ENCODE data around the gene ENTPD1.
"Not testable (repeated sequence)": the region's sequence is repeated elsewhere in the genome, so short reads cannot be mapped to it uniquely, and the experiment has no call there.

ENTPD1 gene

DNA sequence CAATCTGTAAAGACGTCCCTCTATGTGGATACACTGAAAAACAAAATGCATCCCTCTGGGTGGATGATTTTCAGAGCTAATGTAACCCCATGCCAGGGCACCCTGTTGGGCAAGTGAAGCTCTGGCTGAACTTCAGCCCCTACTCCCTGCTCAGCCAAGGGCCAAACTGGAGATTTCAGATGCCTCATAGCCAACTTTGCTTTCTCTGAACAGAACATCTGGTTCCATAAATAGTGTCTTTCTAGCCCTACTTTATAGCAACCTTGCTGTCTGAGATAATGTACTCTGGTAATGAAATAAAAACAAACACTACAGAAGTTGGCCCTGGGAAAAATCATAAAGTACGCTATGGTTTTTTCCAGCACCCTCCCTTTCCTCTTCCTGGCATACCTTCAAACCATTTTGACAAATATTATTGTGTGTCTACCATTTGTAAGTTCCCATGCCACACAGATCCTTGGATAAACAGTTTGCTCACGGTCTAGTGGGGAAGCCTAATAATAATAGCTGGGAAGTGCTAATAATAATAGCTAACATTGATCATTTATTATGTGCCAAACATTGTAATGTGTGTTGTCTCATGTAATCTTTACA, 3.4 kb downstream of the ENTPD1 start:
- DNase-seq: no peak

- DNase-seq: no peak
These were observed 6.1 kb downstream of the ENTPD1 start for GRCh38 chr10:95761939-95762492.

GRCh38 chr10:95767884-95768556, 12.1 kb downstream of the ENTPD1 start:
- DNase-seq: no peak

DNA sequence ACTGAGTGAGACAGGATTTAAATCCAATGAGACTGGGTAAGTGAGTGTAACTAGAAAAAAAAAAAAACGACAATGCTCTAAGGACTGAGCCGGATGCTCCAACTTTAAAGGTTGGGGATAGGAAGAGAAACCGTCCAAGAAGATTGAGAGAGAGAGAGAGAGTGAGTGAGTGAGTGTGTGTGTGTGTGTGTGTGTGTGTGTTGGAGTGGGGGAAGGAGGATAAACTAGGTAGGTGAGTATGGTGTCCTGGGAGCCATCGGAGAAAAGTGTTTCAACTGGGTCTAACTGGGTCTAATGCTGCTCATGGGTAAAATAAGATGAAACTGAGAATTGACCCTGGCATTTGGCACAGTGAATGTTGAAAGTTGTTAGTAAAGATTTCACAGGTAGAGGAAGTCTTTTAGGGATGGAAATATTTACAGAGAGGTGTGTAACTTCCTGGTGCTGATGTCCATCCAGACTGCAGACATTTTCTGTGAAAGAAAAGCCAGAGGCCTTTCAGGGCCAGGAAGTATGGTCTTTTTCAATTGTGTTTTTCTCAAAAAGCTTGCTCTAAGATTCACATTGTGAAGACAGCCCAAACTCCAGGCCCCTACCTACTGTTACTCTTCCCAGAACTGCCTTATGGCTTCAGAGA, 14.2 kb downstream of the ENTPD1 start:
- no peak for DNase-seq

DNA sequence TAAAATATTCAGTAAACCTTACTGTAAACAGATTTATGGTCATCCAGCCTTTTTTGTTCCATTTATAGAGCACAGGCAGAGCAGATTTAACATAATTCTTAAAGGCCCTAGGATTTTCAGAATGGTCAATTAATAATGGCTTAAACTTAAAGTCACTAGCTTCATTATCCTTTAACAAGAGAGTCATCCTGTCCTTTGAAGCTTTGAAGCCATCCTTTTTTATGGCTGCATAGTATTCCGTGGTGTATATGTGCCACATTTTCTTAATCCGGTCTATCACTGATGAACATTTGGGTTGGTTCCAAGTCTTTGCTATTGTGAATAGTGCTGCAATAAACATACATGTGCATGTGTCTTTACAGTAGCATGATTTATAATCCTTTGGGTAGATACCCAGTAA, 17.5 kb downstream of the ENTPD1 start:
- DNase-seq: not testable (repeated sequence)

DNA sequence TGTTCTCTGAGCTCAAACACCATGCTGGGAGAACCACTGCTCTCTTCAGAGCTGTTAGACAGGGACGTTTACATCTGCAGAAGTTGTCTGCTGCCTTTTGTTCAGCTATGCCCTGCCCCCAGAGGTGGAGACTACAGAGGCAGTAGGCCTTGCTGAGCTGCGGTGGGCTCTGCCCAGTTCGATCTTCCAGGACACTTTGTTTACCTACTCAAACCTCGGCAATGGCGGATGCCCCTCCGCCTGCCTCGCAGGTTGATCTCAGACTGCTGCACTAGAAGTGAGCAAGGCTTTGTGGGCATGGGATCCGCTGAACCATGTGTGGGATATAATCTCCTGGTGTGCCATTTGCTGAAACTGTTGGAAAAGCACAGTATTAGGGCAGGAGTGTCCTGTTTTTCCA, 21.7 kb downstream of the ENTPD1 start:
- DNase-seq: not testable (repeated sequence)

- no peak for DNase-seq
These were observed 26.4 kb downstream of the ENTPD1 start for GRCh38 chr10:95782318-95782717.

DNA sequence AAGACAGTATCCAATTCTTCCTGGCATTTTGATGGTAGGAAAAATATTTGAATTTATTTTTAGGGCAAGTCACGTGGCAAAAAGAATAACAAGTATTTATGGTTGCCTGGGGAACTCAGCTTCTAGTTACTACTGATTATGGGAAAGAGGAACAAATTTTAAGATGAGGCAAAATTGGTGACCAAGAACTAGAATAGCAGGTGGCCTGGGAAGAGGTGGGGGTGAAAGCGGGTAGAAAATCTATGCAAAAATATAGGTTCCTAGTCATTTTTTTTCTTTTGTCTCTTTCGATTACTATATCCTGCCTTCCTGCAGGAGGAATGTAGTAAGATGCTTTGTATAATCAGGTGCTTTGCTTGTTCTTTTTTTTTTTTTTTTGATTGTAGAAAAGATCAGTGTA, 27.8 kb downstream of the ENTPD1 start:
- DNase-seq: no peak

- DNase-seq: no peak
These were observed 28.4 kb downstream of the ENTPD1 start for GRCh38 chr10:95784279-95784913.

GRCh38 chr10:95785317-95785716, 29.4 kb downstream of the ENTPD1 start:
- no peak for DNase-seq

- DNase-seq: no peak
These were observed 30.1 kb downstream of the ENTPD1 start for GRCh38 chr10:95785942-95786669.

DNA sequence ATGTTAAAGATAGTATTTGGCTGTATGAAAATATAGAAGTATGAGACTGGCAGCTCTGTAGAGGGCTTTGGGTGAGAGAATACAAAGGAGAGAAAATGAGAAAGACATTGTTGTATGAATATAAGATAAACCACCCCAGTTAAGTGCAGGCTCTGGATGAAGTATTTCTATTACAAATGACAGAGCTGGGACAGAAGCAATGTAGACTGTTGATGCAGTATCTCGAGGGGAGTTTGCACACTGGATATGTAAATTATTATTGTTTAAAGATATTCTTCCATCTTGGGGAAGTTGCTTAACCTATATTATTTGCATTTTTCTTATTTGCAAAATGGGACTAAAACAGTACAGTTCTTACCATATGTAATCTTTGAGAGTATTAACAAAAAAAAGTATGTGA, 31.5 kb downstream of the ENTPD1 start:
- DNase-seq: no peak

GRCh38 chr10:95788830-95789229, 32.9 kb downstream of the ENTPD1 start:
- DNase-seq: no peak

- DNase-seq: no peak
These were observed 33.9 kb downstream of the ENTPD1 start for GRCh38 chr10:95789902-95790301.

GRCh38 chr10:95790982-95791381, 35.0 kb downstream of the ENTPD1 start:
- no peak for DNase-seq

DNA sequence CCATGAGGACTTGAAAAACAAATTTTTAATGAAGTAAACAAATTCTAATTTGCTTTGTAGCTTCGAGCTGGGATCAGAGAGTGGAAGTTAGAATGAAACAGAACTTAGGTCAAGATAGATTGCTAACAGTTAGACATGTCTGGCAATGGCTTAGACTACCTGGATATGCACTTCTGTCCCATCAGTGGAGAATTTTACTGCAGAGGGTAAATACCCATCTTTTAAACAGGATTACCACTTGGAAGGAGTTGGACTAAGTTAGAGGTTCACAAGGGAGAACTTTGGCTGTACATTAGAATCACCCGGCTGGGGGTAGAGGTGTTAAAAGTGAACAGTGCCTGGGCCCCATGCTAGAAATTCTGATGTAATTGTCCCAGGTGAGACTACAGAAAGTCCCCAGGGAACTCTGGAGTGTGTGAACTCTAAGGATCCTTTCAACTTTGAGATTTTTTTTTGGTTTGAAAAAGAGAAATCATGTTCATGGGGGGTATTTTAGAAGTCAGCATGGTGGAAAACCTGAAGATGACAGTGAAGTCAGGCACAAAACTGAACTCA, 35.5 kb downstream of the ENTPD1 start:
- DNase-seq: no peak

- DNase-seq: no peak
These were observed 36.3 kb downstream of the ENTPD1 start for GRCh38 chr10:95792211-95792780.

DNA sequence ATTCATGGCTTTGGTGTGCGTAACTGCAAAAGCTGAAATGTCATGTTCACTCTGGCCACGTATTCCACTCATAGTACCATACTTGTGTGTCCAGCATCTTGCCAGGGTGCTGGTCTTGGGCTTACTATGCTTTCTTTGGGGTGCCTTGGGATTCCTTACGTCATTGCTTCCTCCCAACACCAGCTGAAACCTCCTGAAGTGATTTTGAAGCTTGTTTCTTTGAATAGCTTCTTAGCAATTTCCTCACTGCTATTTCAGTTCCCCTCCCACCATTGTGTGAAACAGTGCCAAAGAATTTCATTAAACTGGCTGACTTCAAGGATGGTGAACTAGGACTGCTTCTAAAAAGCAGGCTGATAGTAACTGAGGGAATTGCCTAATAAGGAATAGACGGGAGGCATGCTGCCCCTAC, 36.9 kb downstream of the ENTPD1 start:
- no peak for DNase-seq

- DNase-seq: no peak
These were observed 37.6 kb downstream of the ENTPD1 start for GRCh38 chr10:95793401-95794045.

DNA sequence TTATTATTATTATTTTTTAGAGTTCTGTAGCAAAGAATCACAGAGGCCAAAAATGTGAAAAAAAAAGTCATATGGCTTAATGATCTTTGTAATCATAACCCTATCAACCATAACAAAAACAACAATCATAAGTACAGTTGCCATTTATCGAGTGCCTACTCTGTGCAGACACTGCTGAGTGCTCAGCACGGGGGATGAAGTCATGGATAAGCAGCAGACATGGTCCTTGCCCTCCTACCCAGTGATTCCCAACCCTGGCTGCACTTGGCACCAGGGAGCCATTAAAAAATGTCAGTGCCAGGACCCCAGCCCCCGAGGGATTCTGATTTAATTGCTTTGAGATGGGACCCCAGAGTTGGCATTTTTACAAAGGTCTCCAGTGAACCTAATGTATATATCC, 38.2 kb downstream of the ENTPD1 start:
- no peak for DNase-seq

DNA sequence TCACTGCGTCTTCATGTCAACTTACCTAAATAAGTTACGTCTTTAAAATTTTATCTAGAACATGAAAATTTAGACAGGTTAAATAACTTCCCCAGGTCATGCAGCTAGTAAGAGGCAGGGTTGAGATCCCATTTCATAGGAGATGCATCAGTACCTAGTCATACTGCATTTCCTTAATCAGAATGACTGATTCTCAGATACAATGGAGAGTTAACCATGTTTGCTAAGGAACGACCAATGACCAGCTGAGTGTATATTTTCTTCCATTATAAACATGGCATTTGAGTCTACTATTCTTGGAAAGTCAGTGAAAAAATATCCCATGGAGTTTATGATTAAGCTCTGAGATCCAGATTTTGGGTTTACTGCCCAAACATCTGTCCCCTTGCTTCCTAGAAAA, 39.6 kb downstream of the ENTPD1 start:
- no peak for DNase-seq

- DNase-seq: no peak
These were observed 40.5 kb downstream of the ENTPD1 start for GRCh38 chr10:95796504-95796903.

Data from right hindlimb (tissue), 1 donor.